ENCODE data around the gene METTL9. TPM values are rescaled to one million over a fixed set of nuclear protein-coding genes. Genes with fewer than 3 reads are reported as not detected.
"Not testable (repeated sequence)": the region's sequence is repeated elsewhere in the genome, so short reads cannot be mapped to it uniquely, and the experiment has no call there.

The METTL9 gene
- total and polyA plus RNA-seq, 2 of the 4 experiments (the other 2 are of a cell fraction), result 54.8 to 95.5 TPM

GRCh38 chr16:21634216-21634615, 34.8 kb downstream of the METTL9 start:
- Histone ChIP-seq H4K5ac (ENCODE audit: low read depth, low read length) (no peak overlapping the region), H3K9ac (ENCODE audit: low read depth, low read length) (no peak overlapping the region), H4K20me1 (ENCODE audit: insufficient read depth, low read length) (no peaks in the 10 kb centered on the region; the same call in 1 of the 2 replicates), H3K27ac (ENCODE audit: insufficient read depth, low read length) (no peak overlapping the region), H3K4me3 (ENCODE audit: insufficient read depth, low read depth, low read length) (no peak overlapping the region), H2BK5ac (ENCODE audit: low read depth, low read length, poor library complexity, severe bottlenecking) (no peak overlapping the region), H3K36me3 (ENCODE audit: control insufficient read depth, insufficient read depth, low read length) (peaks cover 14% of the 10 kb centered on the region; the same call in 1 of the 2 replicates), H3K4ac (ENCODE audit: low read depth, low read length) (no peak overlapping the region), H3K4me2 (ENCODE audit: low read depth, low read length) (no peak overlapping the region), H4K8ac (ENCODE audit: low read depth in 2 of 2, low read length in 2 of 2) (no peak overlapping the region), H2BK20ac (ENCODE audit: low read depth, low read length) (no peak overlapping the region), H3K27me3 (ENCODE audit: control insufficient read depth, insufficient read depth, low read length) (no peaks in the 10 kb centered on the region), H3K4me1 (ENCODE audit: control insufficient read depth, insufficient read depth, low read length) (peaks cover 6% of the 10 kb centered on the region; the same call in 1 of the 2 replicates), H2BK15ac (ENCODE audit: low read depth, low read length) (no peak overlapping the region), H2AK9ac (replicated peaks; ENCODE audit: low read depth, low read length, poor library complexity) (no peak overlapping the region), H3K79me1 (ENCODE audit: low read depth in 1 of 2, low read length in 2 of 2) (peaks cover under 1 to 31% of the 10 kb centered on the region in 2 experiments; a peak in 3 of 4 replicates), H3K9me3 (ENCODE audit: control insufficient read depth, insufficient read depth, low read length) (no peaks in the 10 kb centered on the region), H2AFZ (replicated peaks; ENCODE audit: low read length, poor library complexity) (no peak overlapping the region), H4K91ac (ENCODE audit: insufficient read depth, low read depth, low read length) (no peak overlapping the region), H3K23ac (ENCODE audit: low read depth, low read length) (no peak overlapping the region), H3K18ac (ENCODE audit: low read depth, low read length) (no peak overlapping the region), H3K14ac (replicated peaks; ENCODE audit: low read depth, low read length) (no peak overlapping the region), H3K9me1 (ENCODE audit: insufficient read depth, low read length) (no peaks in the 10 kb centered on the region), H2AK5ac (ENCODE audit: low read depth, low read length) (no peak overlapping the region), H3K56ac (ENCODE audit: extremely low read depth, insufficient read depth, low read length) (no peak overlapping the region), H2BK120ac (ENCODE audit: low read depth, low read length) (no peak overlapping the region)
- BruUV-seq (replicated peaks), result no TSS peak
- DNase-seq (no peak), ATAC-seq (ENCODE audit: low read depth) (no peak)
- WGBS, 2 experiments (ENCODE audit: extremely low coverage in 2 of 2, insufficient read length in 1 of 2), result no CpG with 5 or more reads among the region's 5 CpGs
- dilution Hi-C loops (cut with HindIII; ENCODE audit: low sequenced_read_pairs, unreplicated experiment) (no loop called here), in situ Hi-C loops (cut with MboI; ENCODE audit: low sequenced_read_pairs) (no loop called here), intact Hi-C loops (cut with micrococcal nuclease) (no loop called here)
- TF ChIP-seq MAFK (IDR thresholded peaks at IDR 0.05; ENCODE audit: low read depth, low read length) (no peak), POLR2A (IDR thresholded peaks at IDR 0.05; ENCODE audit: low read depth, low read length) (no peak), BHLHE40 (IDR thresholded peaks at IDR 0.05; ENCODE audit: low read depth, low read length) (no peak), CTCF (conservative IDR thresholded peaks at IDR 0.05; ENCODE audit: low read depth, low read length) (no peak), FOS (IDR thresholded peaks at IDR 0.05; ENCODE audit: low read depth, low read length) (no peak), NFE2L2 (IDR thresholded peaks at IDR 0.05; ENCODE audit: low read depth, low read length) (no peak)
- ChIA-PET POLR2A (ENCODE audit: unreplicated experiment) (no interaction called here), CTCF (no interaction called here)

GRCh38 chr16:21635694-21636093, 36.3 kb downstream of the METTL9 start:
- H4K8ac ChIP-seq (ENCODE audit: low read depth in 2 of 2, low read length in 2 of 2); H3K18ac ChIP-seq (ENCODE audit: low read depth, low read length); H2BK120ac ChIP-seq (ENCODE audit: low read depth, low read length); ATAC-seq (ENCODE audit: low read depth); H4K20me1 ChIP-seq (ENCODE audit: insufficient read depth, low read length); H2AFZ ChIP-seq (replicated peaks; ENCODE audit: low read length, poor library complexity); H3K9me1 ChIP-seq (ENCODE audit: insufficient read depth, low read length); H2BK15ac ChIP-seq (ENCODE audit: low read depth, low read length); H2AK9ac ChIP-seq (replicated peaks; ENCODE audit: low read depth, low read length, poor library complexity); H3K23ac ChIP-seq (ENCODE audit: low read depth, low read length); in situ Hi-C loops (cut with MboI; ENCODE audit: low sequenced_read_pairs); H3K9me3 ChIP-seq (ENCODE audit: control insufficient read depth, insufficient read depth, low read length); POLR2A ChIA-PET (ENCODE audit: unreplicated experiment); BruUV-seq (replicated peaks); H3K36me3 ChIP-seq (ENCODE audit: control insufficient read depth, insufficient read depth, low read length); H4K5ac ChIP-seq (ENCODE audit: low read depth, low read length); H2BK20ac ChIP-seq (ENCODE audit: low read depth, low read length); DNase-seq; CTCF ChIA-PET; intact Hi-C loops (cut with micrococcal nuclease); H3K27me3 ChIP-seq (ENCODE audit: control insufficient read depth, insufficient read depth, low read length); H3K9ac ChIP-seq (ENCODE audit: low read depth, low read length); H3K4ac ChIP-seq (ENCODE audit: low read depth, low read length); H3K4me1 ChIP-seq (ENCODE audit: control insufficient read depth, insufficient read depth, low read length); H2AK5ac ChIP-seq (ENCODE audit: low read depth, low read length); dilution Hi-C loops (cut with HindIII; ENCODE audit: low sequenced_read_pairs, unreplicated experiment); H3K56ac ChIP-seq (ENCODE audit: extremely low read depth, insufficient read depth, low read length); H4K91ac ChIP-seq (ENCODE audit: insufficient read depth, low read depth, low read length); H3K4me2 ChIP-seq (ENCODE audit: low read depth, low read length); H3K4me3 ChIP-seq (ENCODE audit: insufficient read depth, low read depth, low read length); H2BK5ac ChIP-seq (ENCODE audit: low read depth, low read length, poor library complexity, severe bottlenecking); H3K14ac ChIP-seq (replicated peaks; ENCODE audit: low read depth, low read length); H3K27ac ChIP-seq (ENCODE audit: insufficient read depth, low read length): not testable (repeated sequence)
- 98% methylated on average over 4 of the region's 9 CpGs; no CpG with 5 or more reads in 1 of the 2 experiments for whole genome bisulfite sequencing, 2 experiments (ENCODE audit: extremely low coverage in 2 of 2, insufficient read length in 1 of 2)
- peaks cover 4 to 29% of the 10 kb centered on the region in 2 experiments for H3K79me1 ChIP-seq (ENCODE audit: low read depth in 1 of 2, low read length in 2 of 2)
